Renal pelvis (tissue), 3 donors: ENCODE data around the gene ANKRD60. TPM values are rescaled to one million over a fixed set of nuclear protein-coding genes. Genes with fewer than 3 reads are reported as not detected.

Experiments
- polyA plus RNA-seq, 3 donors: library from polyadenylated mRNA; unstranded; fragments of 120-200 nt; gene quantifications; one replicate each; pipeline ENCODE4 v1.2.1, GENCODE V29; 2013; ENCODE audit not compliant: insufficient read length in 3 of 3

Gene ANKRD60
- polyA plus RNA-seq, 3 donors = not detected

Other genes starting within 250 kb of the ANKRD60 start
- gene RAB22A, start 81.1 kb upstream of the ANKRD60 start, polyA plus RNA-seq = 10 to 100 TPM; 16.0 to 21.0 (median 20.9) TPM
- 10 to 100 TPM; 51.2 to 53.5 (median 52.4) TPM for gene VAPB, start 160.6 kb upstream of the ANKRD60 start, polyA plus RNA-seq